K562 (cell line): Measurements from ENCODE around the gene MYO6. TPM values are rescaled to one million over a fixed set of nuclear protein-coding genes. Genes with fewer than 3 reads are reported as not detected.

Experiments
- ATAC-seq: fragments of 200-7000 bp; cut with Tn5 transposase; 3 replicates; pipeline ENCODE4 v1.9.1; 2020; ENCODE audit warnings: moderate library complexity
- BruUV-seq: library from RNA; stranded (reverse); fragments of 400-500 nt; replicated peaks from 2 replicates; lab custom pipeline; 2021; lab: Mats Ljungman, UMichigan
- CTCF ChIA-PET: fragments of 300-600 bp; formaldehyde crosslinking; extraction: SDS; loops from one replicate; lab custom pipeline; 2021; ENCODE audit warnings: low intra/inter-chr PET ratio; lab: Yijun Ruan, JAX
- POLR2A ChIA-PET: fragments of 300-600, 350-650 bp; sonication (Branson Sonifier 250); formaldehyde crosslinking; extraction: SDS; loops from one replicate; lab custom pipeline; 2021; ENCODE audit warnings: antibody characterized with exemption, inconsistent platforms; lab: Yijun Ruan, JAX
- DNase-seq, 4 experiments: peaks; one replicate each; pipeline versions ENCODE4 v3.0.0 to v3.0.0-alpha.2; 2011 to 2018; ENCODE audit warnings: low spot score in 3 of 4, mixed read lengths in 3 of 4; ENCODE audit errors: extremely low read depth in 1 of 4
- FAIRE-seq: peaks from 2 replicates; lab custom pipeline; 2011; peaks lifted over from hg19 to GRCh38; lab: Jason Lieb, UNC
- H2AFZ ChIP-seq: 2 replicates; pipeline ENCODE4 v1.6.0; 2011; ENCODE audit warnings: low read depth, low read length, control low read depth, inconsistent platforms
- H3K27ac ChIP-seq: fragments of 200-600 bp; 3 replicates; pipeline ENCODE4 v1.8.0; 2011; ENCODE audit warnings: low read depth, mild to moderate bottlenecking, control low read depth, inconsistent platforms, low read length, moderate library complexity, mixed read lengths; ENCODE audit errors: extremely low read depth
- H3K27me3 ChIP-seq, 2 experiments: fragments of 300-600 bp in 1 of 2; 2 replicates in 1 of 2; 3 replicates in 1 of 2; pipeline versions ENCODE4 v1.6.0 to v1.8.0; 2011; ENCODE audit warnings: inconsistent platforms in 2 of 2, low read length in 2 of 2, mild to moderate bottlenecking in 1 of 2, mixed read lengths in 1 of 2, moderate library complexity in 1 of 2; ENCODE audit not compliant: control insufficient read depth in 2 of 2, insufficient read depth in 2 of 2
- H3K36me3 ChIP-seq: fragments of 300-600 bp; 3 replicates; pipeline ENCODE4 v1.8.0; 2011; ENCODE audit warnings: mild to moderate bottlenecking, low read length, inconsistent platforms; ENCODE audit not compliant: control insufficient read depth, insufficient read depth
- H3K4me1 ChIP-seq, 2 experiments: fragments of 200-600 bp in 1 of 2; replicated peaks in 1 of 2; 2 replicates in 1 of 2; 3 replicates in 1 of 2; pipeline versions ENCODE4 v1.5.1 to v1.8.0; 2011; ENCODE audit warnings: inconsistent platforms in 2 of 2, low read length in 2 of 2, mild to moderate bottlenecking in 1 of 2, mixed read lengths in 1 of 2, moderate library complexity in 1 of 2; ENCODE audit not compliant: control insufficient read depth in 2 of 2, insufficient read depth in 2 of 2
- H3K4me2 ChIP-seq: 2 replicates; pipeline ENCODE4 v1.6.1; 2011; ENCODE audit warnings: low read length, control low read depth, inconsistent platforms, mixed read lengths; ENCODE audit not compliant: insufficient read depth
- H3K4me3 ChIP-seq: fragments of 200-600 bp; sonication (generic), shearing (Covaris generic); 2 replicates; pipeline ENCODE4 v1.5.1; 2016; ENCODE audit warnings: control low read depth, inconsistent platforms
- H3K79me2 ChIP-seq: fragments of 200-600 bp; 3 replicates; pipeline ENCODE4 v1.8.0; 2011; ENCODE audit warnings: low read length, inconsistent platforms; ENCODE audit not compliant: control insufficient read depth, insufficient read depth
- H3K9ac ChIP-seq, 2 experiments: 2 replicates each; pipeline versions ENCODE4 v1.6.0 to v1.6.1; 2011; ENCODE audit warnings: low read depth in 2 of 2, low read length in 2 of 2, control low read depth in 1 of 2, inconsistent platforms in 1 of 2, mild to moderate bottlenecking in 1 of 2, mixed read lengths in 1 of 2; ENCODE audit not compliant: insufficient read depth in 1 of 2
- H3K9me1 ChIP-seq: one replicate; pipeline ENCODE4 v1.6.0; 2011; ENCODE audit warnings: inconsistent platforms, mild to moderate bottlenecking, low read length, moderate library complexity; ENCODE audit not compliant: control insufficient read depth, insufficient read depth
- H3K9me3 ChIP-seq: replicated peaks from 2 replicates; pipeline ENCODE4 v1.5.1; 2011; ENCODE audit warnings: low read depth, low read length, inconsistent platforms; ENCODE audit not compliant: control insufficient read depth, insufficient read depth
- H4K20me1 ChIP-seq: replicated peaks from 2 replicates; pipeline ENCODE4 v1.6.1; 2011; ENCODE audit warnings: low read length, inconsistent platforms, mixed read lengths; ENCODE audit not compliant: control insufficient read depth, insufficient read depth
- CHCHD3 ChIP-seq: fragments of 250-450 bp; sonication (Bioruptor Pico); IDR thresholded peaks from 2 replicates; pipeline ENCODE4 v2.1.2; 2022; ENCODE audit warnings: mild to moderate bottlenecking
- FOSL1 ChIP-seq: fragments of 200-800 bp; sonication (Bioruptor generic); conservative IDR thresholded peaks from 2 replicates; pipeline ENCODE4 v1.6.1; 2016; ENCODE audit warnings: missing genetic modification characterization, missing compliant biosample characterization
- KDM1A ChIP-seq, 2 experiments: fragments of 450-650 bp; IDR thresholded peaks; 2 replicates each; pipeline ENCODE4 v1.6.1; 2016; ENCODE audit warnings: mild to moderate bottlenecking in 2 of 2
- NCOR1 ChIP-seq: fragments of 450-650 bp; IDR thresholded peaks from 2 replicates; pipeline ENCODE4 v1.6.1; 2016; ENCODE audit warnings: mild to moderate bottlenecking, moderate library complexity
- POLR3G ChIP-seq: IDR thresholded peaks from 2 replicates; pipeline ENCODE4 v1.6.1; 2011; ENCODE audit not compliant: insufficient read length, insufficient replicate concordance; ENCODE audit errors: extremely low read depth
- XRCC3 ChIP-seq: fragments of 450-650 bp; IDR thresholded peaks from 2 replicates; pipeline ENCODE4 v1.6.1; 2017; ENCODE audit warnings: mild to moderate bottlenecking, moderate library complexity
- WGBS: fragments of 100-300 bp; shearing (Covaris generic); methylation state at CpG from one replicate; pipeline ENCODE4 v1.1.6; 2016; ENCODE audit warnings: low coverage, mixed read lengths; ENCODE audit not compliant: insufficient coverage; ENCODE audit errors: missing lambda C conversion rate; 5-methylcytosine and 5-hydroxymethylcytosine counted together
- in situ Hi-C: fragments of 300-500 bp; cut with MboI; formaldehyde crosslinking; loops from 4 replicates; pipeline ENCODE4 v1.15.0; 2018; ENCODE audit warnings: inconsistent platforms, mixed read lengths
- intact Hi-C: fragments of 100-400 bp; cut with micrococcal nuclease; formaldehyde crosslinking; loops from 2 replicates; pipeline ENCODE4 v1.14.2; 2022
- polyA plus RNA-seq, 8 experiments: library from polyadenylated mRNA; depleted of rRNA in 4 of 8; stranded (reverse) in 5 of 8; unstranded in 3 of 8; fragments of >200 nt; fragmentation: Nextera tagmentation in 2 of 8; fragmentation: Illumina TruSeq in 1 of 8; extraction: Ambion mirVana in 2 of 8; extraction: Trizol in 1 of 8; gene quantifications; 2 replicates each; pipeline versions ENCODE4 v1.2.1 to v1.2.3, GENCODE V29; 2011 to 2014; ENCODE audit warnings: inconsistent platforms in 1 of 8, missing spikeins in 1 of 8
- total RNA-seq, 7 experiments: library from RNA; depleted of rRNA in 6 of 7; stranded (reverse); fragments of >200 nt in 6 of 7; fragmentation: Illumina TruSeq in 2 of 7; extraction: Trizol in 2 of 7; gene quantifications; 2 replicates each; pipeline versions ENCODE4 v1.2.1 to v1.2.3, GENCODE V29; 2011 to 2021; ENCODE audit warnings: low replicate concordance in 1 of 7
- TF ChIP-seq, protein P1 (sequence below): fragments of 200-800 bp; sonication (Bioruptor generic); IDR thresholded peaks from 2 replicates; pipeline ENCODE4 v1.6.1; 2017; ENCODE audit warnings: missing genetic modification characterization, missing compliant biosample characterization

The MYO6 gene
- total and polyA plus RNA-seq, 9 of the 15 experiments (the other 6 are each of a cell fraction or from before 2014, with no cell fraction given): 1.3 to 5.5 (median 2.7) TPM

DNA sequence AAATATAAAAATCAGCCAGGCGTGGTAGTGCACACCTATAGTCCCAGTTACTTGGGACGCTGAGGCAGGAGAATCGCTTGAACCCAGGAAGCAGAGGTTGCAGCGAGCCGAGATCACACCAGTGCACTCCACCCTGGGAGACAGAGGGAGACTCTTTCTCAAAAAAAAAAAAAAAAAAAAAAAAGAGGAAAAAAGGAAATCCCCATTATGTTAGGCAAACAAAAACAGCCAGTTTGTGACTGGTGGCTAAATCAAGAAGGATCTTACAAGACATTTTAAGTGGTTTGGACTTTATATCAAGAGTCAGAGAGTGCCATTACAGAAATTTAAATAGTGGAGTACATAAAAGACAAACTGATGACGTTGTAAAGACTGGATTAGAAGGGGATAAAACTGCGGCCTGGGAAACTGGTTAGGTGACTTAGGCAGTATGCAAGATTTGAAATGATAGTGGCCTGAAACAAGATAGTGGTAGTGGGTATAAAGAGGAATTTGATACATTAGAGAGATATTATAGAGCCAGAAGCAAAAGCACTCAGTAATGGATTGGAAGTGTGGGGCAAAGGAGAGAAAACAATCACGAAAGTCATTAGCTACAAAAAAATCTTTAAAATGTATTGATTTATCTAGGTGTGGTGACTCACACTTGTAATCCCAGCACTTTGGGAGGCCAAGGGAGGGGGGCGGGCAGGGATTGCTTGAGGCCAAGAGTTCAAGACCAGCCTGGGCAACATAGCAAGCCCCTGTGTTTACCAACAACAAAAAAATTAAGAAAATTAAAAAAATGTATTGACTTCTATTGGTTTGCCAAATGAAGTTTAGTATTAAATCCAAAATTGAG, 1.7 kb upstream of the MYO6 start:
- Histone ChIP-seq H3K27me3 (peaks cover 7 to 26% of the 10 kb centered on the region in 2 experiments; a peak in 4 of 5 replicates), H3K9me3 (no peaks in the 10 kb centered on the region), H3K4me2 (no peak overlapping the region), H2AFZ (no peak overlapping the region), H3K9me1 (no peaks in the 10 kb centered on the region), H4K20me1 (no peaks in the 10 kb centered on the region), H3K36me3 (no peaks in the 10 kb centered on the region), H3K4me1 (peaks cover 0 to 14% of the 10 kb centered on the region in 2 experiments; a peak in 2 of 5 replicates), H3K4me3 (no peak overlapping the region), H3K9ac (no peak overlapping the region), H3K27ac (no peak overlapping the region), H3K79me2 (no peaks in the 10 kb centered on the region)
- in situ Hi-C loops (no loop called here), intact Hi-C loops (no loop called here)
- BruUV-seq: no TSS peak
- 36% methylated on average over 9 of the region's 9 CpGs for WGBS
- ChIA-PET CTCF (no interaction called here), POLR2A (no interaction called here)
- FAIRE-seq (no peak), DNase-seq (no peak), ATAC-seq (no peak)
- TF ChIP-seq CHCHD3 (CRISPR knock-in tag) (no peak), XRCC3 (no peak), KDM1A (IDR thresholded peaks at IDR 0.05) (peak; percentile 41 to 57; a peak in 2 of 4 replicates), NCOR1 (no peak), FOSL1 (tag) (0 out of 2 replicates have a peak, but pooled peaks have one; percentile 5), POLR3G (no peak)
- TF ChIP-seq, protein P1, sequence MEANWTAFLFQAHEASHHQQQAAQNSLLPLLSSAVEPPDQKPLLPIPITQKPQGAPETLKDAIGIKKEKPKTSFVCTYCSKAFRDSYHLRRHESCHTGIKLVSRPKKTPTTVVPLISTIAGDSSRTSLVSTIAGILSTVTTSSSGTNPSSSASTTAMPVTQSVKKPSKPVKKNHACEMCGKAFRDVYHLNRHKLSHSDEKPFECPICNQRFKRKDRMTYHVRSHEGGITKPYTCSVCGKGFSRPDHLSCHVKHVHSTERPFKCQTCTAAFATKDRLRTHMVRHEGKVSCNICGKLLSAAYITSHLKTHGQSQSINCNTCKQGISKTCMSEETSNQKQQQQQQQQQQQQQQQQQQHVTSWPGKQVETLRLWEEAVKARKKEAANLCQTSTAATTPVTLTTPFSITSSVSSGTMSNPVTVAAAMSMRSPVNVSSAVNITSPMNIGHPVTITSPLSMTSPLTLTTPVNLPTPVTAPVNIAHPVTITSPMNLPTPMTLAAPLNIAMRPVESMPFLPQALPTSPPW (CRISPR knock-in tag): peak; percentile 17; the same call in 1 of the 2 replicates
